NCI-H2196 treated with DMSO at 0.1 percent for 48 hours (cell line): ENCODE data around the gene CAGE1.
"Not testable (repeated sequence)": the region's sequence is repeated elsewhere in the genome, so short reads cannot be mapped to it uniquely, and the experiment has no call there.

Experiments
- DNase-seq: peaks from one replicate; lab custom pipeline; 2025; ENCODE audit not compliant: unreplicated experiment; lab: John Stamatoyannopoulos, UW

Gene CAGE1

DNA sequence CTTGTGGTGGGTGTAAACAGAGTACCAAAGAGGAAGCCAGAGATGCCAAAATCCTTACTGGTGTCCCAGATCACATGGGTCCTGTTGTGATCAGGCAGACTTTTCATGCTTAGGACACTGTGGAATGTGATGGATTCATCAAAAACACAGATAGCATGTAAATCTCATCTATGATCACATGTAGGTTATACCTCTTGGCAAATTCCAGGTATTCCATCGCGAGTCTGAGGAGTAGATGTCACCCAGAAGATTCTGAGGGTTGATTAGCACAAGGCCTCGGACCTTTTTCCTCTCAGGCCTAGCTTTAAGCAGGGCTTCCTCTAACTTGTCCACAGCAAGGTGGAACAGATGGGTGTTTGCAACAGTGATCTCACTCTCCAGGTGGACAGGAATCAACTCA lies 48.3 kb downstream of the CAGE1 start:
- no peak for DNase-seq

DNA sequence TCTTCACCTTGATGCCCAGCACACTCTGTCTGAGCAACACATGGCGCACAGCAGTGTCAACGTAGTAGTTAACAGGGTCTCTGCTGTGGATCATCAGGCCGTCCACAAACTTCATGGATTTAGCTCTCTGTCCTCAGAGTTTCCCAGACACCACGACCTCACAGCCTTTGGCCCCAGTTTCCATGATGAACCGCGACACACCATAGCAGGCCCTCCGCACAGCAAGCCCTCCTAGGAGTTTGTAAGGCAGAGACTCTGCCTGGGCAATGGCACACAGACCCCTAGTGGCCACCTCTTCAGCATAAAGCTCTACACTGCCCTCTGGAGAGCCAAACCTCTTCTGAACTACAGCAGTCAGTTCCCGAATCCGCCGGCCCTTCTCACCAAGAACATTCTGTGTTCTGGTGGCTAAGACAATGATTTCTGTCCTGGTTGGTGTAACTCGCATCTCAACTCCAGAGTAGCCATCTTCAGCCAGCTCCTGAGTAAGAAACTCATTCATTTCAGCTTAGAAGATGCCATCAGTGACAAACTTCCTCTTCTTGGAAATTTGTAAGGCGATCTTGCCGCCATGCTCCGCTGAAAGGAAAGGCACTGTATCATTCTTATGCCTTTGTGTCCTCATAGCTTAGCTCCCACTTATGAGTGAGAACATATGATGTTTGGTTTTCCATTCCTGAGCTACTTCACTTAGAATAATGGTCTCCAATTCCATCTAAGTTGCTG lies 50.4 kb downstream of the CAGE1 start:
- DNase-seq, result not testable (repeated sequence)

GRCh38 chr6:7338031-7338430 lies 51.5 kb downstream of the CAGE1 start:
- DNase-seq, result no peak

GRCh38 chr6:7335519-7335918 lies 54.0 kb downstream of the CAGE1 start:
- no peak for DNase-seq

GRCh38 chr6:7334685-7335084 lies 54.9 kb downstream of the CAGE1 start:
- DNase-seq, result no peak

GRCh38 chr6:7332090-7332745 lies 57.3 kb downstream of the CAGE1 start:
- DNase-seq, result no peak

GRCh38 chr6:7331452-7331851 lies 58.1 kb downstream of the CAGE1 start:
- no peak for DNase-seq

DNA sequence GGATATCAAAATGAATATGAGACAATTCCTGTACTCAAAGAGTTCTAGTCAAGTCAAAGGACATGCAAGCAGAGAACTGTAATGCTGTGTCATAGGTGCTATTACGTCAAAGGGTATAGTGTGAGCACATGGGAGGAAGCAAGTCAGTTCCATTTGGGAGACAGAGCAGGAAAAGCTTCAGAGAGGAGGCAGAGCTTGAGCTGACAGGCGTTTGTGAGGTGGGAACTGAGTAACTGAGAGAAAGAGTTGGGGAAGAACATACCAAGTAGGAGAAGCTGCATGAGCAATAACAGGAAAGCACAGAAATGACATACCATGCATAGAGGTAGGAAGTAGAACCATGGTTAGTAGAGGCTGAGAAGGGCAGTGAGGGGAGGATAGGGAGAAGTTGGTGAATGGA lies 61.3 kb downstream of the CAGE1 start:
- no peak for DNase-seq

DNA sequence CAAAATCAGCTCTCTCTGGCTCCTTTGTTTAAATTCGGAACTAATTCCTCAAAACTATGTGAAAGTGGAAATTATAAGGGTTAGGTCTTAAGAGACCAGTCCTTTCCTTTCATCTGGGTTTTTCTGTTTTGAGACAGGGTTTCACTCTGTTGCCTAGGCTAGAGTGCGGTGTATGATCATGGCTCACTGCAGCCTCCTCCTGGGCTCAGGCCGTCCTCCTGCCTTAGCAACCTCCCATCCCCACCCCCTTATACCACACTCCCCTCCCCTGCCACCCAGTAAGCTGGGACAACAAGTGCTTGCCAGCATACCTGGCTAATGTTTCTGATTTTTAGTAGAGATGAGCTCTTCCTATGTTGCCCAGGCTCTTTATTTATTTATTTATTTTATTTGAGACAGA lies 63.8 kb downstream of the CAGE1 start:
- DNase-seq, result no peak

GRCh38 chr6:7324520-7324919 lies 65.0 kb downstream of the CAGE1 start:
- DNase-seq, result no peak

- no peak for DNase-seq
Observed at GRCh38 chr6:7323074-7323473, 66.5 kb downstream of the CAGE1 start.

GRCh38 chr6:7321866-7322265 lies 67.7 kb downstream of the CAGE1 start:
- not testable (repeated sequence) for DNase-seq

DNA sequence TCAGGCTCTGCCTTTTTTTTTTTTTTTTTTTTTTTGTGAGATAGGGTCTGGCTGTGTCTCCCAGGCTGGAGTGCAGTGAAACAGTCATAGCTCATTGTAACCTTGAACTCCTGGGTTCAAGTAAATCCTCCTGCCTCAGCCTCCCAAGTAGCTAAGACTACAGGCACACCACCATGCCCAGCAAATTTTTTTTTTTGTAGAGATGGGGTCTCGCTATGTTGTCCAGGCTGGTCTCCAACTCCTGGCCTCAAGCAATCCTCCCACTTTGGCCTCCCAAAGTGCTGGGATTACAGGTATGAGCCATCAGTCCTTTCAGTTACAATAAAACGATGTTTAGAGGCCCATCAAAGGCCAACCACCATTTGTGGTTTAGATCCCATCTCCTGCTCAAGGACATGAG lies 70.1 kb downstream of the CAGE1 start:
- not testable (repeated sequence) for DNase-seq

GRCh38 chr6:7317538-7317937 lies 72.0 kb downstream of the CAGE1 start:
- DNase-seq, result no peak

DNA sequence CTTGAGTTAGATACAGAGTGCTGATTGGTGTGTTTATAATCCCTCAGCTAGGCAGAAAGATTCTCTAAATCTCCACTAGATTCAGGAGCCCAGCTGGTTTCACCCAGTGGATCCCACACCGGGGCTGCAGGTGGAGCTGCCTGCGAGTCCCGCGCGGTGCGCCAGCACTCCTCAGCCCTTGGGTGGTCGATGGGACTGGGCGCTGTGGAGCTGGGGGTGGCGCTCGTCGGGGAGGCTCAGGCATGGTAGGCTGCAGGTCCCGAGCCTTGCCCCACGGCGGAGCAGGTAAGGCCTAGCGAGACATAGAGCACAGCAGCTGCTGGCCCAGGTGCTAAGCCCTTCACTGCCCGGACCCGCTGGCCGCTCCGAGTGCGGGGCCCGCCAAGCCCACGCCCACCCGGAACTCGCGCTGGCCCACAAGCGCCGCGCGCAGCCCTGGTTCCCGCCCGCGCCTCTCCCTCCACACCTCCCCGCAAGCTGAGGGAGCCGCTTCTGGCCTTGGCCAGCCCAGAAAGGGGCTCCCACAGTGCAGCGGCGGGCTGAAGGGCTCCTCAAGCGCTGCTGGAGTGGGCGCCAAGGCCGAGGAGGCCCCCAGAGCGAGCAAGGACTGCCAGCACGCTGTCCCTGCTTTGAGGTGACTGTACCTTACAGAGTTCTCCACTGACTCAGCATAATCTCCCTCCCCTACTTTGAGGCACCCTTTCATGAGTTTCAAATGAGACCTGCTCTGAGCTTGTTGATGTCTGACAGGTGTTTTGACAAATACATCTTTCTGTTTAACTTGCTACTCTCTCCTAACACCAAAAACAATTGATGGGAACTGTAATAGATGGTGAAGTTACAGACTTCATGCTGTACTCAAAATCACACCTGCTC lies 72.6 kb downstream of the CAGE1 start:
- no peak for DNase-seq

DNA sequence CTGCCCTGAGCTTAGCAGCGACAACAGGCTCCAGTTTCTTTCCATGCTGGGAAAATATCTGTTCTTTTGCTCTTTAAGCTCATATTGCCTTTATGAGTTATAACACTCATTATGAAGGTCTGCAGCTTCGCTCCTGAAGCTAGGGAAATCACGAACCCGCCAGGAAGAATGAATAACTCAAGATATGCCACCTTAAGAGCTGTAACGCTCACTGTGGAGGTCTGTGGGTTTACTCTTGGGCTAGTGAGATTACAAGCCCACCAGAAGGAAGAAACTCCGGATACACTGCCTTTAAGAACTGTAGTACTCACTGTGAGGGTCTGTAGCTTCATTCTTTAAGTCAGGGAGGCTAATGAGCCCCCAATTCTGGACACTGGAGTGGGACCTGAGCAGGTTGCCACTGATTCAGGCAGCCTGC lies 73.6 kb downstream of the CAGE1 start:
- no peak for DNase-seq

GRCh38 chr6:7315087-7315947 lies 74.2 kb downstream of the CAGE1 start:
- DNase-seq, result not testable (repeated sequence)

DNA sequence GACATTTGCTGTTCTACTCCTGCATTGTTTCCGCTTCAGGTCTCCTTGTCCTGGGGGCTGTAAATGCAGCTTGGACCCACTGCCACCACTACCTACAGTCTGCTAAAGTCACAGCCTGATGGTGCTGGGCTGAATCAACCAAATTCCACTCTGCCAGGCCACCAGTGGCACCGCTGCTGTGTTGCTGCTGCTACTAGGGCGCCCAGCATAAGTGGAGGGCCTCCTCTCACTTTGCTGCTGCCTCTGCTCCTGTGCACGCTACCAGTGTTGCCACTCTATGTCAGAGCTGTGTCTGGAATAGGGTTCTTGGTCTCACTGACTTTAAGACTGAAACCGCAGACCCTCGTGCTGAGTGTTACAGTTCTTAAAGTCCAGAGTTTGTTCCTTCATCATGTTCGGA lies 75.1 kb downstream of the CAGE1 start:
- no peak for DNase-seq

DNA sequence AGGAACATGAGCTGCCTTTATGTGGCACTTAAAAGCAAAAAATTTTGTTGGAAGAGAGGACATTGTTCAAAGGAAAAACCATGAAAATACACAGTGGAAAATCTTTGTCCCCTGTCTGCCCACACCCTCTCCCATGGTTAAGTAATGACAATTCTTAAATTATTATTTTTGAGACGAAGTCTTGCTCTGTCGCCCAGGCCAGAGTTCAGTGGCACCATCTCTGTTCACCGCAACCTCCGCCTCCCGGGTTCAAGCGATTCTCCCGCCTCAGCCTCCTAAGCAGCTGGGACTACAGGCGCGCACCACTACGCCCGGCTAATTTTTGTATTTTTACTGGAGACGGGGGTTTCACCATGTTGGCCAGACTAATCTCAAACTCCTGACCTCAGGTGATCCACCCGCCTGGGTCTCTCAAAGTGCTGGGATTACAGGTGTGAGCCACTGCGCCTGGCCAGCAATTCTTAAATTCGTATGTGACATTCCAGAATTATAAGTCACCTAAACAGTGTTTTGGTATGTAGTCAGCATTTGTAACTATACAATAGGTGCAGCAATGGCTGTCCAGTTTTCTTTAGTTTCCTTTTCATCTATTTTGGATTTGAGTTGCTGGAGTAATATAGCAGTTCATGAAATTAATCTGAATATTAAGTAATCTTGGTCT lies 75.9 kb downstream of the CAGE1 start:
- no peak for DNase-seq
